ENCODE results near the gene FAM221B.

Gene FAM221B

GRCh38 chr9:35820076-35820475 is 8.5 kb downstream of the FAM221B start:
- DNase-seq (ENCODE audit: low spot score) = no peak

GRCh38 chr9:35818341-35818740 is 10.2 kb downstream of the FAM221B start:
- DNase-seq (ENCODE audit: low spot score) = no peak

- no peak for DNase-seq (ENCODE audit: low spot score)
Observed at GRCh38 chr9:35816708-35817107, 11.8 kb downstream of the FAM221B start.

- peak; percentile 98 for DNase-seq (ENCODE audit: low spot score)
Observed at GRCh38 chr9:35814841-35815543, 13.5 kb downstream of the FAM221B start, which contains the start of gene HINT2. HINT2 (minus strand) TSS chr9:35815042; CDS start chr9:35814979, 63 bp downstream.

GRCh38 chr9:35814106-35814840 is 14.3 kb downstream of the FAM221B start:
- peak; percentile 29 for DNase-seq (ENCODE audit: low spot score)

- no peak for DNase-seq (ENCODE audit: low spot score)
Observed at GRCh38 chr9:35813434-35814105, 15.0 kb downstream of the FAM221B start.

- DNase-seq (ENCODE audit: low spot score) = peak; percentile 99
Observed at GRCh38 chr9:35812025-35812602, 16.4 kb downstream of the FAM221B start, which contains the start of gene SPAG8. SPAG8 (minus strand) TSS chr9:35812262; CDS start chr9:35812147, 115 bp downstream.

GRCh38 chr9:35811381-35812024 is 17.0 kb downstream of the FAM221B start:
- no peak for DNase-seq (ENCODE audit: low spot score)

- no peak for DNase-seq (ENCODE audit: low spot score)
Observed at GRCh38 chr9:35810122-35810521, 18.4 kb downstream of the FAM221B start.

- DNase-seq (ENCODE audit: low spot score) = no peak
Observed at GRCh38 chr9:35808433-35808832, 20.1 kb downstream of the FAM221B start.

- no peak for DNase-seq (ENCODE audit: low spot score)
Observed at GRCh38 chr9:35806101-35806500, 22.4 kb downstream of the FAM221B start.

- DNase-seq (ENCODE audit: low spot score) = no peak
Observed at GRCh38 chr9:35801328-35802128, 27.0 kb downstream of the FAM221B start.

GRCh38 chr9:35800530-35800929 is 28.0 kb downstream of the FAM221B start:
- DNase-seq (ENCODE audit: low spot score) = no peak

- DNase-seq (ENCODE audit: low spot score) = peak; percentile 20
Observed at GRCh38 chr9:35798658-35799374, 29.7 kb downstream of the FAM221B start.

- DNase-seq (ENCODE audit: low spot score) = no peak
Observed at GRCh38 chr9:35797311-35798109, 31.0 kb downstream of the FAM221B start.

- no peak for DNase-seq (ENCODE audit: low spot score)
Observed at GRCh38 chr9:35795695-35796094, 32.8 kb downstream of the FAM221B start.

GRCh38 chr9:35793461-35793860 is 35.1 kb downstream of the FAM221B start:
- DNase-seq (ENCODE audit: low spot score) = no peak

- DNase-seq (ENCODE audit: low spot score) = no peak
Observed at GRCh38 chr9:35792826-35793225, 35.7 kb downstream of the FAM221B start.

- DNase-seq (ENCODE audit: low spot score) = no peak
Observed at GRCh38 chr9:35792024-35792813, 36.3 kb downstream of the FAM221B start.

Measured in CD4-positive, alpha-beta T cell treated with Interleukin-2 at 100 ng/mL for 4 hours (primary cell).